Lower leg skin (tissue), 4 donors: ENCODE results near the gene KRT39. TPM values are rescaled to one million over a fixed set of nuclear protein-coding genes. Genes with fewer than 3 reads are reported as not detected.

Source experiments
- DNase-seq, 2 donors: peaks; one replicate each; pipeline ENCODE4 v3.0.0-alpha.2; 2019; ENCODE audit warnings: low spot score in 2 of 2
- H3K4me3 ChIP-seq: fragments of 200-600 bp; sonication (generic); 2 replicates; pipeline ENCODE4 v1.5.1; 2017; ENCODE audit warnings: mild to moderate bottlenecking, low read depth; ENCODE audit not compliant: poor library complexity, severe bottlenecking
- POLR2A ChIP-seq, 2 donors: fragments of 450-650 bp; IDR thresholded peaks; one replicate each; pipeline ENCODE4 v1.6.1; 2016 to 2017; ENCODE audit warnings: antibody characterized with exemption in 2 of 2, mild to moderate bottlenecking in 1 of 2, moderate library complexity in 1 of 2
- WGBS, 2 donors: methylation state at CpG; one replicate each; pipeline ENCODE4 v1.1.5; 2018; 5-methylcytosine and 5-hydroxymethylcytosine counted together
- intact Hi-C: fragments of 100-400 bp; cut with DNase I; formaldehyde crosslinking; loops from one replicate; pipeline ENCODE4 v1.15.0; 2023; ENCODE audit warnings: low total_unique reads
- total RNA-seq, 4 donors: library from RNA; depleted of rRNA; stranded (reverse); fragments of >200 nt; gene quantifications; one replicate each; pipeline ENCODE4 v1.1.0, GENCODE V29; 2016
- TF ChIP-seq, protein P1 (sequence below), 3 donors: fragments of 450-650 bp; IDR thresholded peaks; one replicate each; pipeline ENCODE4 v1.5.1; 2016; ENCODE audit warnings: antibody characterized with exemption in 3 of 3, mild to moderate bottlenecking in 3 of 3, moderate library complexity in 2 of 3

KRT39 gene
- total RNA-seq, 4 donors from 2014 or later, result 0.51 to 8.8 TPM; not detected in 2

- TF ChIP-seq POLR2A (IDR thresholded peaks at IDR 0.05), result no peak
- TF ChIP-seq, protein P1, sequence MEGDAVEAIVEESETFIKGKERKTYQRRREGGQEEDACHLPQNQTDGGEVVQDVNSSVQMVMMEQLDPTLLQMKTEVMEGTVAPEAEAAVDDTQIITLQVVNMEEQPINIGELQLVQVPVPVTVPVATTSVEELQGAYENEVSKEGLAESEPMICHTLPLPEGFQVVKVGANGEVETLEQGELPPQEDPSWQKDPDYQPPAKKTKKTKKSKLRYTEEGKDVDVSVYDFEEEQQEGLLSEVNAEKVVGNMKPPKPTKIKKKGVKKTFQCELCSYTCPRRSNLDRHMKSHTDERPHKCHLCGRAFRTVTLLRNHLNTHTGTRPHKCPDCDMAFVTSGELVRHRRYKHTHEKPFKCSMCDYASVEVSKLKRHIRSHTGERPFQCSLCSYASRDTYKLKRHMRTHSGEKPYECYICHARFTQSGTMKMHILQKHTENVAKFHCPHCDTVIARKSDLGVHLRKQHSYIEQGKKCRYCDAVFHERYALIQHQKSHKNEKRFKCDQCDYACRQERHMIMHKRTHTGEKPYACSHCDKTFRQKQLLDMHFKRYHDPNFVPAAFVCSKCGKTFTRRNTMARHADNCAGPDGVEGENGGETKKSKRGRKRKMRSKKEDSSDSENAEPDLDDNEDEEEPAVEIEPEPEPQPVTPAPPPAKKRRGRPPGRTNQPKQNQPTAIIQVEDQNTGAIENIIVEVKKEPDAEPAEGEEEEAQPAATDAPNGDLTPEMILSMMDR (IDR thresholded peaks at IDR 0.05), result no peak
- no peak for DNase-seq
- no peak overlapping the region for H3K4me3 ChIP-seq
- WGBS, 2 donors, result 85 to 95% methylated on average over 1 of the region's 1 CpG
- intact Hi-C loops, result no loop called here
Observed at GRCh38 chr17:41009936-41010335, 43.2 kb upstream of the KRT39 start.

- H3K4me3 ChIP-seq, result no peak overlapping the region
- DNase-seq, result no peak
- 54 to 57% methylated on average over 4 of the region's 4 CpGs for WGBS, 2 donors
- TF ChIP-seq POLR2A (IDR thresholded peaks at IDR 0.05), result no peak
- TF ChIP-seq, protein P1 (IDR thresholded peaks at IDR 0.05), result no peak
- intact Hi-C loops, result no loop called here
Observed at GRCh38 chr17:41009301-41009760, 42.6 kb upstream of the KRT39 start.

- WGBS, 2 donors, result 90% methylated on average over 8 of the region's 8 CpGs
- no peak within 1 kb of the TSS for H3K4me3 ChIP-seq
- TF ChIP-seq, protein P1 (IDR thresholded peaks at IDR 0.05), result no peak
- no peak for TF ChIP-seq POLR2A (IDR thresholded peaks at IDR 0.05)
- intact Hi-C loops, result no loop called here
- no peak for DNase-seq
Observed at GRCh38 chr17:41008811-41009210, 42.1 kb upstream of the KRT39 start, which contains the start of gene KRTAP3-1. Gene KRTAP3-1, minus strand, starts transcription at chr17:41009128. Its CDS starts 54 bp downstream, at chr17:41009074.

- TF ChIP-seq, protein P1 (IDR thresholded peaks at IDR 0.05), result no peak
- TF ChIP-seq POLR2A (IDR thresholded peaks at IDR 0.05), result no peak
- no peak for DNase-seq
- intact Hi-C loops, result no loop called here
- WGBS, 2 donors, result 86 to 89% methylated on average over 3 of the region's 3 CpGs
- no peak overlapping the region for H3K4me3 ChIP-seq
Observed at GRCh38 chr17:41004397-41004796, 37.6 kb upstream of the KRT39 start.

GRCh38 chr17:41003926-41004325 is 37.2 kb upstream of the KRT39 start:
- no peak overlapping the region for H3K4me3 ChIP-seq
- TF ChIP-seq POLR2A (IDR thresholded peaks at IDR 0.05), result no peak
- TF ChIP-seq, protein P1 (IDR thresholded peaks at IDR 0.05), result no peak
- WGBS, 2 donors, result 59 to 61% methylated on average over 4 of the region's 4 CpGs
- DNase-seq, result no peak
- intact Hi-C loops, result no loop called here

GRCh38 chr17:41002814-41003213 is 36.1 kb upstream of the KRT39 start:
- no peak for DNase-seq
- H3K4me3 ChIP-seq, result no peak overlapping the region
- TF ChIP-seq POLR2A (IDR thresholded peaks at IDR 0.05), result no peak
- TF ChIP-seq, protein P1 (IDR thresholded peaks at IDR 0.05), result no peak
- 44 to 50% methylated on average over 5 of the region's 5 CpGs for WGBS, 2 donors
- intact Hi-C loops, result no loop called here
